OCI-LY7 (cell line): ENCODE measurements around the gene CACNA1B. TPM values are rescaled to one million over a fixed set of nuclear protein-coding genes. Genes with fewer than 3 reads are reported as not detected.

ENCODE experiments used
- BruUV-seq: library from RNA; stranded (reverse); fragments of 400-500 nt; replicated peaks from 2 replicates; lab custom pipeline; 2021; lab: Mats Ljungman, UMichigan
- CTCF ChIA-PET: fragments of 300-600 bp; sonication (Branson Sonifier 250); formaldehyde crosslinking; loops from one replicate; lab custom pipeline; 2022; ENCODE audit warnings: antibody characterized with exemption; ENCODE audit not compliant: unreplicated experiment; lab: Charles Lee
- POLR2A ChIA-PET: fragments of 300-600 bp; sonication (Branson Sonifier 250); formaldehyde crosslinking; loops from one replicate; lab custom pipeline; 2022; ENCODE audit warnings: antibody characterized with exemption; lab: Charles Lee
- DNase-seq: peaks from one replicate; pipeline ENCODE4 v3.0.0-alpha.2; 2015; ENCODE audit warnings: low spot score
- H2AFZ ChIP-seq: fragments of 200-600 bp; sonication (generic), shearing (Covaris generic); 2 replicates; pipeline ENCODE4 v1.6.1; 2014; ENCODE audit warnings: mild to moderate bottlenecking, antibody characterized with exemption, low read length, moderate library complexity
- H3K27ac ChIP-seq: fragments of 200-600 bp; sonication (generic); 2 replicates; pipeline ENCODE4 v1.5.1; 2014; ENCODE audit warnings: mixed run types, low read depth, mild to moderate bottlenecking, moderate library complexity, low read length, inconsistent platforms; ENCODE audit not compliant: poor library complexity, severe bottlenecking
- H3K36me3 ChIP-seq: fragments of 200-600 bp; sonication (generic); 2 replicates; pipeline ENCODE4 v1.6.1; 2014; ENCODE audit warnings: mild to moderate bottlenecking, antibody characterized with exemption, low read length, moderate library complexity, mixed read lengths; ENCODE audit not compliant: insufficient read depth
- H3K4me1 ChIP-seq: fragments of 200-600 bp; sonication (generic); 2 replicates; pipeline ENCODE4 v1.5.1; 2014; ENCODE audit warnings: mild to moderate bottlenecking, low read length; ENCODE audit not compliant: insufficient read depth, poor library complexity, severe bottlenecking
- H3K4me2 ChIP-seq: fragments of 200-600 bp; sonication (generic); 2 replicates; pipeline ENCODE4 v1.6.1; 2014; ENCODE audit warnings: mild to moderate bottlenecking, low read length
- H3K4me3 ChIP-seq: fragments of 200-600 bp; sonication (generic); 2 replicates; pipeline ENCODE4 v1.5.1; 2014; ENCODE audit warnings: mild to moderate bottlenecking, low read depth, low read length; ENCODE audit not compliant: poor library complexity, severe bottlenecking
- H3K79me2 ChIP-seq: fragments of 200-600 bp; sonication (generic); 2 replicates; pipeline ENCODE4 v1.6.1; 2016; ENCODE audit warnings: low read depth, mild to moderate bottlenecking, low read length, moderate library complexity, mixed read lengths; ENCODE audit not compliant: insufficient read depth
- H3K9me2 ChIP-seq: fragments of 200-600 bp; sonication (generic); 2 replicates; pipeline ENCODE4 v1.6.1; 2016; ENCODE audit warnings: mild to moderate bottlenecking, low read length, mixed read lengths; ENCODE audit not compliant: insufficient read depth
- H3K9me3 ChIP-seq: fragments of 200-600 bp; sonication (generic); 2 replicates; pipeline ENCODE4 v1.6.1; 2014; ENCODE audit warnings: mild to moderate bottlenecking, mixed run types, low read length, mixed read lengths
- H4K20me1 ChIP-seq: fragments of 200-600 bp; sonication (generic); 2 replicates; pipeline ENCODE4 v1.6.1; 2014; ENCODE audit warnings: mild to moderate bottlenecking, antibody characterized with exemption, low read length, moderate library complexity, mixed read lengths; ENCODE audit not compliant: insufficient read depth
- EZH2phosphoT487 ChIP-seq: fragments of 200-600 bp; sonication (generic); IDR thresholded peaks from 2 replicates; pipeline ENCODE4 v1.6.1; 2018; ENCODE audit warnings: low read depth, borderline replicate concordance, mild to moderate bottlenecking, mixed run types, antibody characterized with exemption, low read length, moderate library complexity, mixed read lengths
- intact Hi-C: fragments of 100-400 bp; cut with micrococcal nuclease; formaldehyde crosslinking; loops from one replicate; pipeline ENCODE4 v1.10.0; 2022; ENCODE audit not compliant: unreplicated experiment
- total RNA-seq, 2 experiments: library from RNA; depleted of rRNA in 1 of 2; stranded (reverse); fragments of >200 nt in 1 of 2; shearing (Covaris generic) in 1 of 2; gene quantifications; 2 replicates each; pipeline ENCODE4 v1.2.3, GENCODE V29; 2014 to 2022
- TF ChIP-seq, protein P1 (sequence below): fragments of 200-600 bp; sonication (generic); conservative IDR thresholded peaks from 2 replicates; pipeline ENCODE4 v1.5.1; 2014; ENCODE audit warnings: mild to moderate bottlenecking, antibody characterized with exemption, low read length, moderate library complexity, mixed read lengths

The CACNA1B gene
- total RNA-seq, 2 experiments from 2014 or later = not detected

DNA sequence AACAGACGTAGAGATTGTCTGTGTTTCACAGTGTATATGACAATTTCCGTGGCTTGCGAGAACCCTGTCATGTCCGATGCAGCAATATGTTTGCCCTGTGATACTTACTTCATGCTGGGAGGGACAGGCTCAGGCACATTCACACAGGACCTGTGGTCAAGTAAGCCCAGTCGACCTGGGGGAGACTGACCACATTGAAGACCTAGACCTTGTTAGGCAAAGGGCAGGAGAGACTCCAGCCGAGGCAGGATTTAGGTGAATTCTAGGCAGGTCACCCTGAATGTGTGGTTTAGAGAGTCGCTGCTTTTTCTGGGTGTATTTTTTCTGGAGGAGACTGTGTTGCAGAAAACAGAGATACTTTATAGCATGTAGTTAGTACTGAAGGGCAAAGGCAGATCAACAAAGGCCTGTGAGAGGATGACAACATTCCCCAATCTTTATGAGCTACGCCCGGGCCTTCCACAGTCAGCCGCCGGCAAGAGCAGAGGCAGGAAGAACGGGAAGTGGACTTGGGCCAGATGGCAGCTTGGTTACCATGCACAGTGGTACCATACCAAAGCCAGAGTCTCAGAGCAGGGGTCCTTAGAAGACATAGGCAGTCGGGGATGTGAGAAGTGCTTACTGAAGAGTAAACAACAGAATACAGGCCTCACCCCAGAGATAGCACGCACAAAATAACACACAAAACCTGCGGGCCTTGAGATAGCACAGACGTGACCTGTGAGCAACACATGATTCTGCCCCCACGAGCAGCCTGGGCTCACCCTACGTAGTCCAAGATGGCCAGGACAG, 220.7 kb downstream of the CACNA1B start:
- Histone ChIP-seq H3K79me2 (no peaks in the 10 kb centered on the region), H3K4me2 (no peak overlapping the region), H3K4me3 (no peak overlapping the region), H3K9me2 (no peaks in the 10 kb centered on the region), H3K27ac (no peak overlapping the region), H2AFZ (no peak overlapping the region), H4K20me1 (no peaks in the 10 kb centered on the region), H3K4me1 (no peaks in the 10 kb centered on the region), H3K9me3 (no peaks in the 10 kb centered on the region), H3K36me3 (no peaks in the 10 kb centered on the region)
- CTCF ChIA-PET = no interaction called here
- no peak for DNase-seq
- intact Hi-C loops = no loop called here
- BruUV-seq = no TSS peak
- TF ChIP-seq EZH2phosphoT487 = no peak
- TF ChIP-seq, protein P1, sequence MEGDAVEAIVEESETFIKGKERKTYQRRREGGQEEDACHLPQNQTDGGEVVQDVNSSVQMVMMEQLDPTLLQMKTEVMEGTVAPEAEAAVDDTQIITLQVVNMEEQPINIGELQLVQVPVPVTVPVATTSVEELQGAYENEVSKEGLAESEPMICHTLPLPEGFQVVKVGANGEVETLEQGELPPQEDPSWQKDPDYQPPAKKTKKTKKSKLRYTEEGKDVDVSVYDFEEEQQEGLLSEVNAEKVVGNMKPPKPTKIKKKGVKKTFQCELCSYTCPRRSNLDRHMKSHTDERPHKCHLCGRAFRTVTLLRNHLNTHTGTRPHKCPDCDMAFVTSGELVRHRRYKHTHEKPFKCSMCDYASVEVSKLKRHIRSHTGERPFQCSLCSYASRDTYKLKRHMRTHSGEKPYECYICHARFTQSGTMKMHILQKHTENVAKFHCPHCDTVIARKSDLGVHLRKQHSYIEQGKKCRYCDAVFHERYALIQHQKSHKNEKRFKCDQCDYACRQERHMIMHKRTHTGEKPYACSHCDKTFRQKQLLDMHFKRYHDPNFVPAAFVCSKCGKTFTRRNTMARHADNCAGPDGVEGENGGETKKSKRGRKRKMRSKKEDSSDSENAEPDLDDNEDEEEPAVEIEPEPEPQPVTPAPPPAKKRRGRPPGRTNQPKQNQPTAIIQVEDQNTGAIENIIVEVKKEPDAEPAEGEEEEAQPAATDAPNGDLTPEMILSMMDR = no peak
- POLR2A ChIA-PET = no interaction called here

DNA sequence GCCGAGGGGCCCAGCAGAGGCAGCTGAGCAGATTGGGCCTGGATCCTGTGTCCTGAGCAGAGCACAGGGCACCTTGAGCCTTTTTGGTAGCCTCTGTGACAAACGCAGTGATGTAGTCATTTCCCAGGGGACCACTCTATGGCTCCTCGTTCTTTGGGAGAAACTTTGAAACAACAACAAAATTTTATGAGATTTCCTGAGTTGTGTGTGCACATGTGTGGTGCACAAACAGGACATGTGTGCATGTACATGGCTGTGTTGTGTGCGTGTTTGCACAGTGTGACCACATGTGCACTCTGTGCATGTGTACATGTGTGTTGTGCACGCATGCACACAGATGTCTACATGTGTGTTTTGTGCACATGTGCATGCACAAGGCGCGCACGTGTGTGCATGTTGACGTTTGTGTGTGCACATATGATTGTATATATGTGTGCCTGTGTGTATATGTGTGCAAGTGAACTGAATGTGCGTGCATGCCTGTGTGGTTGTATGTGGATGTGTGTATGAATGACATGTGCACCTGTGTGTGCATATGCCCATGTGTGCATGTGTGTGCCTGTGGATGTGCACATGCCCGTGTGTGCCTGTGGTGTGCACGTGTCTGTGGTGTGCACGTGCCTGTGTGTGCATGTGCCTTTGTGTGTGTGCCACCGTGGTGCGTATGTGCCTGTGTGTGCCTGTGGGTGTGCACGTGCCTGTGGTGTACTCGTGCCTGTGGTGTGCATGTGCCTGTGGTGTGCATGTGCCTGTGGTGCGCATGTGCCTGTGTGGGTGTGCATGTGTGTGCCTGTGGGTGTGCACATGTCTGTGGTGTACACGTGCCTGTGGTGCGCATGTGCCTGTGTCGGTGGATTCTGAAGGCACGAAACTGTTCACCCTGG, 221.6 kb downstream of the CACNA1B start:
- Histone ChIP-seq H3K4me3 (no peak overlapping the region), H3K9me2 (no peaks in the 10 kb centered on the region), H3K9me3 (no peaks in the 10 kb centered on the region), H3K36me3 (no peaks in the 10 kb centered on the region), H3K4me1 (no peaks in the 10 kb centered on the region), H3K79me2 (no peaks in the 10 kb centered on the region), H3K4me2 (no peak overlapping the region), H2AFZ (no peak overlapping the region), H3K27ac (no peak overlapping the region), H4K20me1 (no peaks in the 10 kb centered on the region)
- BruUV-seq = no TSS peak
- intact Hi-C loops = no loop called here
- ChIA-PET POLR2A (no interaction called here), CTCF (no interaction called here)
- DNase-seq = no peak
- no peak for TF ChIP-seq EZH2phosphoT487
- TF ChIP-seq, protein P1 = no peak
